ENCODE data around the gene GTSE1.

GTSE1 gene

GRCh38 chr22:46297151-46297812 lies 612 bp downstream of the GTSE1 start:
- H2BK5ac ChIP-seq (ENCODE audit: low read depth, low read length, poor library complexity, severe bottlenecking), result no peak overlapping the region
- H2BK12ac ChIP-seq (ENCODE audit: low read length in 2 of 2), result no peak overlapping the region
- peak overlapping the region; percentile 80 to 91 for H3K4me3 ChIP-seq (ENCODE audit: insufficient read depth in 1 of 2, low read depth in 1 of 2, low read length in 2 of 2)
- peak overlapping the region; percentile 98 for H3K4me2 ChIP-seq (ENCODE audit: low read length, poor library complexity, severe bottlenecking)
- H2AK5ac ChIP-seq (ENCODE audit: low read length, severe bottlenecking), result no peak overlapping the region
- no peak overlapping the region for H3K4ac ChIP-seq (ENCODE audit: low read depth in 1 of 2, low read length in 2 of 2)
- H4K91ac ChIP-seq (ENCODE audit: low read length), result no peak overlapping the region
- peaks cover 17% of the 10 kb centered on the region for H3K4me1 ChIP-seq (ENCODE audit: control insufficient read depth, insufficient read depth, low read depth, low read length)
- no peak overlapping the region for H3K18ac ChIP-seq (ENCODE audit: low read depth in 1 of 2, low read length in 2 of 2)
- no peak overlapping the region for H3K27ac ChIP-seq (ENCODE audit: low read length, poor library complexity, severe bottlenecking)
- H3K9me3 ChIP-seq (ENCODE audit: control insufficient read depth, low read length), result no peaks in the 10 kb centered on the region
- no peak overlapping the region for H3K23ac ChIP-seq (ENCODE audit: low read length in 2 of 2)
- H3K36me3 ChIP-seq (ENCODE audit: control insufficient read depth in 1 of 2, insufficient read depth in 2 of 2, low read depth in 1 of 2, low read length in 2 of 2), result peaks cover 13 to 19% of the 10 kb centered on the region in 2 experiments
- peak overlapping the region; percentile 95 for H3K9ac ChIP-seq (ENCODE audit: low read length)
- no peak overlapping the region for H2BK120ac ChIP-seq (ENCODE audit: low read depth, low read length)
- DNase-seq, result peak; percentile 49
- H3K27me3 ChIP-seq (ENCODE audit: control insufficient read depth in 1 of 2, insufficient read depth in 1 of 2, low read length in 2 of 2), result no peaks in the 10 kb centered on the region
- H3K79me1 ChIP-seq (replicated peaks; ENCODE audit: low read length, poor library complexity, severe bottlenecking), result peaks cover 39% of the 10 kb centered on the region
- no peak overlapping the region for H2BK15ac ChIP-seq (ENCODE audit: low read depth, poor library complexity, severe bottlenecking)
- WGBS, result 6% methylated on average over 29 of the region's 32 CpGs
- peak overlapping the region; percentile 70 for H2AFZ ChIP-seq (ENCODE audit: low read depth, low read length)
- peak overlapping the region in 1 of 2 experiments; percentile 48 for H3K14ac ChIP-seq (ENCODE audit: low read length in 2 of 2)
- peak overlapping the region; percentile 2 for H4K8ac ChIP-seq (ENCODE audit: low read length)

DNA sequence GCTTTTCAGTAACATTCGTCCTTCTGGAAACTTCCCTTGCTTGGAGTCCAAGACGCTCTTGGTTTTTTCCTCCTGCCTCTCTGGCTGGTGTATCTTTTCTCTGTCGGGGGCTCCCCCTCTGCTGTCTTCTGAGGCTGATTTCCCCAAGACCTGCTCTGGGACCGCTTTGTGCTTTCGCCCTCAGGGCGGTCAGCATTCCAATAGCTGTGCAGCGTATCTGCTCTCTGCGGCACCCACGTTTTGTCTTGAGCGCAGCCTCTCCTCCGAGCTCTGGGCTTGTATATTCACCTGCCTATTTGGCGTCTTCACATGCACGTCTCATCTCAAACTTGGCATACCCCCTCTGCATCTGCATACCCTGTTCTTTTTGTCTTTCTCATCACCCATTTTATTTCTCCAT lies 2.4 kb downstream of the GTSE1 start:
- no peak overlapping the region for H3K9ac ChIP-seq (ENCODE audit: low read length)
- no peak overlapping the region for H3K23ac ChIP-seq (ENCODE audit: low read length in 2 of 2)
- no peak overlapping the region for H4K8ac ChIP-seq (ENCODE audit: low read length)
- H2BK120ac ChIP-seq (ENCODE audit: low read depth, low read length), result no peak overlapping the region
- H3K27me3 ChIP-seq (ENCODE audit: control insufficient read depth in 1 of 2, insufficient read depth in 1 of 2, low read length in 2 of 2), result no peaks in the 10 kb centered on the region
- WGBS, result 96% methylated on average over 13 of the region's 13 CpGs
- peaks cover 0 to 9% of the 10 kb centered on the region in 2 experiments for H3K36me3 ChIP-seq (ENCODE audit: control insufficient read depth in 1 of 2, insufficient read depth in 2 of 2, low read depth in 1 of 2, low read length in 2 of 2)
- no peak overlapping the region for H2AFZ ChIP-seq (ENCODE audit: low read depth, low read length)
- no peak overlapping the region for H3K18ac ChIP-seq (ENCODE audit: low read depth in 1 of 2, low read length in 2 of 2)
- no peak overlapping the region for H2BK12ac ChIP-seq (ENCODE audit: low read length in 2 of 2)
- no peak overlapping the region for H2AK5ac ChIP-seq (ENCODE audit: low read length, severe bottlenecking)
- H4K91ac ChIP-seq (ENCODE audit: low read length), result no peak overlapping the region
- peaks cover 43% of the 10 kb centered on the region for H3K79me1 ChIP-seq (replicated peaks; ENCODE audit: low read length, poor library complexity, severe bottlenecking)
- H2BK5ac ChIP-seq (ENCODE audit: low read depth, low read length, poor library complexity, severe bottlenecking), result no peak overlapping the region
- no peak overlapping the region for H2BK15ac ChIP-seq (ENCODE audit: low read depth, poor library complexity, severe bottlenecking)
- no peak overlapping the region for H3K14ac ChIP-seq (ENCODE audit: low read length in 2 of 2)
- H3K9me3 ChIP-seq (ENCODE audit: control insufficient read depth, low read length), result no peaks in the 10 kb centered on the region
- DNase-seq, result no peak
- H3K4ac ChIP-seq (ENCODE audit: low read depth in 1 of 2, low read length in 2 of 2), result no peak overlapping the region
- H3K27ac ChIP-seq (ENCODE audit: low read length, poor library complexity, severe bottlenecking), result no peak overlapping the region
- no peak overlapping the region for H3K4me3 ChIP-seq (ENCODE audit: insufficient read depth in 1 of 2, low read depth in 1 of 2, low read length in 2 of 2)
- no peak overlapping the region for H3K4me2 ChIP-seq (ENCODE audit: low read length, poor library complexity, severe bottlenecking)
- peaks cover 18% of the 10 kb centered on the region for H3K4me1 ChIP-seq (ENCODE audit: control insufficient read depth, insufficient read depth, low read depth, low read length)

GRCh38 chr22:46300491-46300890 lies 3.8 kb downstream of the GTSE1 start:
- Histone ChIP-seq H2BK5ac (ENCODE audit: low read depth, low read length, poor library complexity, severe bottlenecking) (no peak overlapping the region), H4K91ac (ENCODE audit: low read length) (no peak overlapping the region), H3K9ac (ENCODE audit: low read length) (no peak overlapping the region), H3K18ac (ENCODE audit: low read depth in 1 of 2, low read length in 2 of 2) (no peak overlapping the region), H3K4me2 (ENCODE audit: low read length, poor library complexity, severe bottlenecking) (no peak overlapping the region), H3K27me3 (ENCODE audit: control insufficient read depth in 1 of 2, insufficient read depth in 1 of 2, low read length in 2 of 2) (no peaks in the 10 kb centered on the region), H3K36me3 (ENCODE audit: control insufficient read depth in 1 of 2, insufficient read depth in 2 of 2, low read depth in 1 of 2, low read length in 2 of 2) (peaks cover 0 to 7% of the 10 kb centered on the region in 2 experiments), H2BK12ac (ENCODE audit: low read length in 2 of 2) (no peak overlapping the region), H3K4me1 (ENCODE audit: control insufficient read depth, insufficient read depth, low read depth, low read length) (peaks cover 17% of the 10 kb centered on the region), H3K4me3 (ENCODE audit: insufficient read depth in 1 of 2, low read depth in 1 of 2, low read length in 2 of 2) (no peak overlapping the region), H2AK5ac (ENCODE audit: low read length, severe bottlenecking) (no peak overlapping the region), H3K79me1 (replicated peaks; ENCODE audit: low read length, poor library complexity, severe bottlenecking) (peaks cover 38% of the 10 kb centered on the region), H2AFZ (ENCODE audit: low read depth, low read length) (no peak overlapping the region), H3K14ac (ENCODE audit: low read length in 2 of 2) (no peak overlapping the region), H4K8ac (ENCODE audit: low read length) (peak overlapping the region; percentile 83), H2BK120ac (ENCODE audit: low read depth, low read length) (no peak overlapping the region), H2BK15ac (ENCODE audit: low read depth, poor library complexity, severe bottlenecking) (no peak overlapping the region), H3K4ac (ENCODE audit: low read depth in 1 of 2, low read length in 2 of 2) (no peak overlapping the region), H3K27ac (ENCODE audit: low read length, poor library complexity, severe bottlenecking) (no peak overlapping the region), H3K23ac (ENCODE audit: low read length in 2 of 2) (peak overlapping the region in 1 of 2 experiments; percentile 74), H3K9me3 (ENCODE audit: control insufficient read depth, low read length) (no peaks in the 10 kb centered on the region)
- 100% methylated on average over 7 of the region's 7 CpGs for WGBS
- DNase-seq, result no peak

GRCh38 chr22:46303347-46303965 lies 6.8 kb downstream of the GTSE1 start:
- Histone ChIP-seq H3K4me2 (ENCODE audit: low read length, poor library complexity, severe bottlenecking) (no peak overlapping the region), H3K4ac (ENCODE audit: low read depth in 1 of 2, low read length in 2 of 2) (no peak overlapping the region)

More at GRCh38 chr22:46303347-46303965, 6.8 kb downstream of the GTSE1 start:
- Histone ChIP-seq H3K23ac (ENCODE audit: low read length in 2 of 2) (no peak overlapping the region), H3K18ac (ENCODE audit: low read depth in 1 of 2, low read length in 2 of 2) (no peak overlapping the region), H2BK12ac (ENCODE audit: low read length in 2 of 2) (no peak overlapping the region), H3K79me1 (replicated peaks; ENCODE audit: low read length, poor library complexity, severe bottlenecking) (peaks cover 26% of the 10 kb centered on the region), H4K8ac (ENCODE audit: low read length) (no peak overlapping the region), H3K27me3 (ENCODE audit: control insufficient read depth in 1 of 2, insufficient read depth in 1 of 2, low read length in 2 of 2) (no peaks in the 10 kb centered on the region), H2BK120ac (ENCODE audit: low read depth, low read length) (no peak overlapping the region), H3K9ac (ENCODE audit: low read length) (no peak overlapping the region), H3K36me3 (ENCODE audit: control insufficient read depth in 1 of 2, insufficient read depth in 2 of 2, low read depth in 1 of 2, low read length in 2 of 2) (peaks cover 0 to 6% of the 10 kb centered on the region in 2 experiments), H2AFZ (ENCODE audit: low read depth, low read length) (peak overlapping the region; percentile 1), H3K27ac (ENCODE audit: low read length, poor library complexity, severe bottlenecking) (no peak overlapping the region), H2AK5ac (ENCODE audit: low read length, severe bottlenecking) (no peak overlapping the region), H2BK5ac (ENCODE audit: low read depth, low read length, poor library complexity, severe bottlenecking) (no peak overlapping the region), H3K14ac (ENCODE audit: low read length in 2 of 2) (no peak overlapping the region), H3K9me3 (ENCODE audit: control insufficient read depth, low read length) (no peaks in the 10 kb centered on the region), H2BK15ac (ENCODE audit: low read depth, poor library complexity, severe bottlenecking) (no peak overlapping the region), H4K91ac (ENCODE audit: low read length) (no peak overlapping the region), H3K4me1 (ENCODE audit: control insufficient read depth, insufficient read depth, low read depth, low read length) (peaks cover 7% of the 10 kb centered on the region), H3K4me3 (ENCODE audit: insufficient read depth in 1 of 2, low read depth in 1 of 2, low read length in 2 of 2) (no peak overlapping the region)
- peak; percentile 22 for DNase-seq
- 88% methylated on average over 7 of the region's 7 CpGs for WGBS
